Prostate gland (tissue), 2 donors: Measurements from ENCODE around the gene INTS13.

Source experiments
- POLR2A ChIP-seq: fragments of 450-650 bp; IDR thresholded peaks from one replicate; pipeline ENCODE4 v1.6.1; 2016; ENCODE audit warnings: antibody characterized with exemption, mild to moderate bottlenecking
- TF ChIP-seq, protein P1 (sequence below), 4 experiments: fragments of 200-600 bp in 2 of 4; fragments of 450-650 bp in 2 of 4; sonication (generic) in 2 of 4; IDR thresholded peaks; 1 replicate in 3 of 4; 2 replicates in 1 of 4; pipeline ENCODE4 v1.5.1; 2016 to 2019; ENCODE audit warnings: antibody characterized with exemption in 4 of 4, mild to moderate bottlenecking in 2 of 4, moderate library complexity in 2 of 4

DNA sequence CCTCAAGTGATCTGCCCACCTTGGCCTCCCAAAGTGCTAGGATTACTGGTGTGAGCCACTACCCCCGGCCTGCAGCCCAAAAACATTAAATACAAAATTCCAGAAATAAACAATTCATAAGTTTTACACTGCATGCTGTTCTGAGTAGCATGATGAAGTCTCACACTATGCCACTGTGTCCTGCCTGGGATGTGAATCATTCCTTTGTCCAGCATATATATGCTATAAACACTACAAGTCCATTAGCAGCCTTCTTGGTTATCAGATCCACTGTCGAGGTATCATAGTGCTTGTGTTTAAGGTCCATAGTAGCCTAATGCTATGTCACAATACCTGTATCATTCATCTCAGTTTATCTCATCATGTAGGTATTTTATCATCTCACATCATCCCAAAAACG, 15.9 kb downstream of the INTS13 start:
- TF ChIP-seq, protein P1, sequence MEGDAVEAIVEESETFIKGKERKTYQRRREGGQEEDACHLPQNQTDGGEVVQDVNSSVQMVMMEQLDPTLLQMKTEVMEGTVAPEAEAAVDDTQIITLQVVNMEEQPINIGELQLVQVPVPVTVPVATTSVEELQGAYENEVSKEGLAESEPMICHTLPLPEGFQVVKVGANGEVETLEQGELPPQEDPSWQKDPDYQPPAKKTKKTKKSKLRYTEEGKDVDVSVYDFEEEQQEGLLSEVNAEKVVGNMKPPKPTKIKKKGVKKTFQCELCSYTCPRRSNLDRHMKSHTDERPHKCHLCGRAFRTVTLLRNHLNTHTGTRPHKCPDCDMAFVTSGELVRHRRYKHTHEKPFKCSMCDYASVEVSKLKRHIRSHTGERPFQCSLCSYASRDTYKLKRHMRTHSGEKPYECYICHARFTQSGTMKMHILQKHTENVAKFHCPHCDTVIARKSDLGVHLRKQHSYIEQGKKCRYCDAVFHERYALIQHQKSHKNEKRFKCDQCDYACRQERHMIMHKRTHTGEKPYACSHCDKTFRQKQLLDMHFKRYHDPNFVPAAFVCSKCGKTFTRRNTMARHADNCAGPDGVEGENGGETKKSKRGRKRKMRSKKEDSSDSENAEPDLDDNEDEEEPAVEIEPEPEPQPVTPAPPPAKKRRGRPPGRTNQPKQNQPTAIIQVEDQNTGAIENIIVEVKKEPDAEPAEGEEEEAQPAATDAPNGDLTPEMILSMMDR (IDR thresholded peaks at IDR 0.05), result no peak
- no peak for TF ChIP-seq POLR2A
